ENCODE data around the gene NABP1. TPM values are rescaled to one million over a fixed set of nuclear protein-coding genes. Genes with fewer than 3 reads are reported as not detected.
"Not testable (repeated sequence)": the region's sequence is repeated elsewhere in the genome, so short reads cannot be mapped to it uniquely, and the experiment has no call there.

NABP1 gene
- total RNA-seq, 2 experiments from 2014 or later: 41.1 to 42.1 TPM

DNA sequence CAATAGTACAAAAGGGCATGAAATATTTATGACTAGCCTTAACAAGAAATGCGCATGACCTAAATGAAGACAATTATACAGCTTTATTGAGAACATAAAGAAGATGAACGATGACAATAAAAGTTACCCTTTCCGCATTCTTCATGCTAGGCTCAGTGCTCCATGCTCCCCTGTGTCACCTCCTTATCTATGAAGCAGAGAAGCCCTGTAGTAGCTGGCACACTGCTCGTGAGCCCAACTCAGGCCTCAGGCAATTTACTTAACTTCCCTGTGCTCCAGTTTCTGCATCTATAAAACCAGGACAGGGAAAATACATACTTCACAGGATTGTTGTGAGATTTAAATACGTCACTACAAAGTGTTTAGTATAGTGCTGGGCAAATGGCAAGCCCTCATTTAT, 34.5 kb upstream of the NABP1 start:
- Mint-ChIP-seq H3K4me1 (peaks cover 19% of the 10 kb centered on the region), H3K36me3 (no peaks in the 10 kb centered on the region), H3K27me3 (no peaks in the 10 kb centered on the region), H3K9me3 (no peaks in the 10 kb centered on the region), H3K27ac (no peak overlapping the region), H3K4me3 (no peak overlapping the region)
- DNase-seq: no peak

DNA sequence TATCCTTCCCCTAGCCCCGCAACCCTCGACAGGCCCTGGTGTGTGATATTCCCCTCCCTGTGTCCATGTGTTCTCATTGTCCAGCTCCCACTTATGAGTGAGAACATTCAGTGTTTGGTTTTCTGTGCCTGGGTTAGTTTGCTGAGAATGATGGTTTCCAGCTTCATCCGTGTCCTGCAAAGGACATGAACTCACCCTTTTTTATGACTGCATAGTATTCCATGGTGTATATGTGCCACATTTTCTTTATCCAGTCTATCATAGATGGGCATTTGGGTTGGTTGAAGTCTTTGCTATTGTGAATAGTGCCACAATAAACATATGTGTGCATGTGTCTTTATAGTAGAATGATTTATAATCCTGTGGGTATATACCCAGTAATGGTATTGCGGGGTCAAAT, 33.3 kb upstream of the NABP1 start:
- peaks cover 14% of the 10 kb centered on the region for H3K4me1 Mint-ChIP-seq
- not testable (repeated sequence) for H3K36me3 Mint-ChIP-seq, H3K27ac Mint-ChIP-seq, H3K4me3 Mint-ChIP-seq, H3K9me3 Mint-ChIP-seq, H3K27me3 Mint-ChIP-seq, DNase-seq

DNA sequence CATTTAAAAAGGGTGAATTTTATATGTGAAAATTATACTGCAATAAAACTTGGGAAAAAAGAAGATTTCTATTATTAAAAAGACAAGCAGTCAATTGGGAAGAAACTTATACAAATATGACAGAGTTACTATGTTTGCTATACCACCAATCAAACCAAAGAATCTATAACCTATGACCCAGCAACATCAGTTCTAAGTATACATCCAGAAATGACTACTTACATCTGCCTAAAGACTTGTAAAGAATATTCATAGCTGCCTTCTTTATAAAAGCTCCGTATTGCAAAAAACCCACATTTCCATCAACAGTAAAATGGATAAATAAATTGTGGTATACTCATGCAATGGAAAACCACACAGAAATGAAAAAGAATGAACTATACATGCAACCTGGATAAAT, 32.9 kb upstream of the NABP1 start:
- DNase-seq: no peak
- Mint-ChIP-seq H3K36me3 (no peaks in the 10 kb centered on the region), H3K27me3 (no peaks in the 10 kb centered on the region), H3K9me3 (no peaks in the 10 kb centered on the region), H3K4me1 (peaks cover 14% of the 10 kb centered on the region), H3K27ac (no peak overlapping the region), H3K4me3 (no peak overlapping the region)

DNA sequence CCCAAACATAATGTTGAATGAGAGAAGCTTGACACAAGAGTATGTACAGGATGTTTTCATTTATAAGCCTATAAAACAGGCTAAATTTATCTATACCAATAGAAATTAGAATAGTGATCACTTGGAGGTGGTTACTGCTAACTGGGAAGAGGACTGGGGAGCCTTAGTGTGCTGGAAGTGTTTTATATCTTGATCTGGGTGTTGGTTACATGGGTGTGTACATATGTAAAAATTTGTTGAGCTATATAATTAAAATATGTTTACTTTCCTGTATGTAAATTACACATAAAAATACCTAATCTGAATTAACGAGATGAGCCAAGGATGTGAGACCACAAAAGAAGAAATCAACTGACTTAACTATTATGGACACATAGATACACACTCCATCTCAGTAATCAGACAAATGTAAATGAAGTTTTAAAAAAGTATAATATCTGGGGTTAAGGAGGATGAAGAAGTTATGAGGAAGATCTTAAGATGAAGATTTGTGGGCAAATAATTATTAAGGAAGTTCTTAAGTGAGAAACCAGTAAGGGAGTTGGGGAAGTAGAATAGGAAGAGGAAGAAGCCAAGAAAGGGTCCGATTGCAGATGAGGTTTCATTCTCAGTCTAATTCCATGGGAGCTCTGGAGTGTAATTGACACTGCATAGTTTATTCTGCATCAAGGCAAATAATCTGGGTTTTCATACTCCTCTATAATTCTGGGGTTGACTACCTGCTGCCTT, 32.3 kb upstream of the NABP1 start:
- Mint-ChIP-seq H3K27ac (no peak overlapping the region), H3K4me3 (no peak overlapping the region), H3K4me1 (peaks cover 10% of the 10 kb centered on the region), H3K27me3 (no peaks in the 10 kb centered on the region), H3K9me3 (no peaks in the 10 kb centered on the region), H3K36me3 (no peaks in the 10 kb centered on the region)
- DNase-seq: no peak

DNA sequence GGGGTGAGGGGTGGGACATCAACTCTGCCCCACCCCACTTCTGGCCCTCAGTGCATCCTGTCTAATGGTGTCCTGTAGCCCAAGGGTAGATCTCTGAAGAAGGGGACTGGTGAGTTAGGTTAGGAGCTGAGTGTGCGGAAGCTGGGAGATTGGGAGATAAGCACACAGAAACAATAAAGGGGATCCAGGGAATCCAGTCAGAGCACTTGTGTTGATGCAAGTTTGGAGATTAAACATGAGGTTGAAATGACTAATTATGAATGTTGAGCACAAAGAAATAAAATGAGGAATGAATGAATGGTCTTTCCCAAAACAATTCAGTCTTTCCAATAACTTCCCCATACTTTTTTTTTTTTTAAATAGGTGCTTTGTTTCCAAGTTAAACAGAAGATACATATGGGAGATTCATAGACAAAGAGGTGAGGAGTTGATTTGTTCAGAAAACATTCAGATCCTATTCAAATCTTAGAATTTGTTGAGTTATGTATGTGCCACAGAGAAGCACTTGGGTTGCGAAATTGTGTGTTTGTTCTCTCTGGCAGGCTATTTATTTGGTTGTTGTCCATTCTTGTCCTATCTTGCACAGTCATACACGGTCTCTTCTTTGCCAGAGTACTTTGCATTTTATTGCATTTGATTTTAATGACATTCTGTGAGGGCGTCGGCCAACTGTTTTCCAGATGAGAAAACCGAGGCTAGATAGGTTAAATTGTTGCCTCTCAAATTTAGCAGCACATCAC, 31.6 kb upstream of the NABP1 start:
- Mint-ChIP-seq H3K27me3 (no peaks in the 10 kb centered on the region), H3K27ac (no peak overlapping the region), H3K4me1 (peaks cover 12% of the 10 kb centered on the region), H3K9me3 (no peaks in the 10 kb centered on the region), H3K4me3 (no peak overlapping the region), H3K36me3 (no peaks in the 10 kb centered on the region)
- DNase-seq: no peak

DNA sequence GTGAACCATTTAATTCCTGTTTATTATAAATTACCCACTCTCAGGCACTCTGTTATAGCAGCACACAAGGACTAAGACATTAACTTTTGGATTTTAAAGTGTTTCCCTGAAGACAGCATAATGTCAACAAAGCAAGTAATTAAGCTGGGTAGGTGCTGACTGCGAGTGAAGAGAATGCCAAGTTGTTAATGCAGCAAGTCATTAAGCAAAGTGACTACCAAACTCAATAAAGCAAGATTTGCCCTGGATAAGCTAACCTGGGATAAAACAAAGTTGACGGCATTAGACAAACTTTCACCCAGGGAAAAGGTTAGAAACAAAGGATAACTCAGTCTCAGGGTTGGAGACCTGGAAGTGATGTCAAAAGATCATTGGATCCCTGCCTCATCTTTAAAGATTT, 28.4 kb upstream of the NABP1 start:
- Mint-ChIP-seq H3K27me3 (no peaks in the 10 kb centered on the region), H3K4me1 (peaks cover 9% of the 10 kb centered on the region), H3K9me3 (no peaks in the 10 kb centered on the region), H3K27ac (no peak overlapping the region), H3K36me3 (no peaks in the 10 kb centered on the region), H3K4me3 (no peak overlapping the region)
- no peak for DNase-seq

DNA sequence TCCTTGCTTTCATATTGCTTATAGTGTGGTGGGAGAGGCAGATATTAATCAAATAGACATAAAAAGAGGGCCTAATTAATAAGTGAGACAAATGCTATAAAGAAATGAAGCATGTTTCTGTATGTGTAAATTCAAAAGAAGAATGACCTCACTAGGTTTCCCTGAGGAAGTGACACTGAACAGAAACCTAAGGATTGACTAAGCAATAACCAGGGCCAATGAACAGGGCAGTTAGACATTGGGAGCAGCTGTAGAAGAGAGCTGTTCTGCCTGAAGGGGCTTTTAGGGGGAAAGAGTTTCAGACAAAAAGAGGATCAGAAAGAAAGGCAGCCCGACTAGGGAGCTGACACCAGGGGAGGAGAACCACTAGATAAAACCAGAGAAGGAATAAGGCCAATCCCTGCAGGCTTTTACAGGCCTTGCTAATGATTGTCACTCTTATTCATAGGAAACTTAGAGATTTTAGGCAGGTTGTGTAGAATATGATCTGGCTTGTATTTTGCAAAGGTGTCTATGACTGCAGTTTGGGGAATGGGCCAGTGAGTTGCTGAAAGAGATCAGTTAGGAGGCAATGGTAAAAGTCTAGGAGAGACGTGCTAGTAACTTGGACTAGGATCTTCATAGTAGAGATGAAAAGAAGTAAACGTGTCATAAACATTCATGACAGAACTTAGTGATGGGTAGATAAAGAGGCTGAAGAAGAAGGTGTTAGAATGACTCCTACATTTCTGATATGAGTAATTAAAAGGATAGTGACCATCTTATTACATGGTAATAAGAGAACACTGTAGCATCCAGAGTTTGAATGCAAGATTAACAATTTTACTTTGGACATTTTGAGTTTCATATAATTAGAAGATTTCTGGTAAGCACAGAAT, 26.8 kb upstream of the NABP1 start:
- H3K4me3 Mint-ChIP-seq: no peak overlapping the region
- no peaks in the 10 kb centered on the region for H3K36me3 Mint-ChIP-seq
- no peak for DNase-seq
- H3K27ac Mint-ChIP-seq: no peak overlapping the region
- H3K4me1 Mint-ChIP-seq: peaks cover 9% of the 10 kb centered on the region
- H3K27me3 Mint-ChIP-seq: no peaks in the 10 kb centered on the region
- no peaks in the 10 kb centered on the region for H3K9me3 Mint-ChIP-seq

DNA sequence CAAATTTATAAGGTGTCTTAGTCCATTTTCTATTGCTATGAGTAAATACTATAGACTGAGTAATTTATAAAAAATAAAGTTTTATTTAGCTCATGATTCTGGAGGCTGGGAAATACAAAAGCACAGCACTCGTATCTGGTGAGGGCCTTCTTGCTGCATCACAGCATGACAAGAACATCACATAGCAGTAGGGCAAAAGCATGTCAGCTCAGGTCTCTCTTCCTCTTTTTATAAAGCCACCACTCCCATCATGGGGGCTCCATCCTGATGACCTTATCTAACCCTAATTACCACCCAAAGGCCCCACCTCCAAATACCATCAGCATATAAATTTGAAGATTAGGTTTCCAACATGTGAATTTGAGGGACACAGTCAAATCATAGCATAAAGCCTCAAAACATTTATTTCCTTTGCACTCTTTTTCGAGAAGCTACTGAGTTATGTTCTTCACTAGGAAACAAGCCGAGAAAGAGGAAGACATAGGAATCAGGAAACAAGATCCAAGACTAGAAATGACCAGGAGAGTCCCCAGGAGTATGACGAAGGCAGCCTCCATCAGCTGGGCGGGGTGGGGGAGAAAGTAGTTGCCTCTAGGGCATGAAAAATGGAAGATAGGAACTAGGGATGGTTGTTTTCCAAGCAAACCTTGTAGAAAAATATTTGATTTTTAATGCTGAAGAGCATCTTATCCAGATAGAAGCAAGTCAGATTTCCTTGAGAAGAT, 24.1 kb upstream of the NABP1 start:
- no peaks in the 10 kb centered on the region for H3K27me3 Mint-ChIP-seq
- no peak for DNase-seq
- peaks cover 8% of the 10 kb centered on the region for H3K4me1 Mint-ChIP-seq
- no peak overlapping the region for H3K4me3 Mint-ChIP-seq
- no peaks in the 10 kb centered on the region for H3K9me3 Mint-ChIP-seq
- no peak overlapping the region for H3K27ac Mint-ChIP-seq
- no peaks in the 10 kb centered on the region for H3K36me3 Mint-ChIP-seq

DNA sequence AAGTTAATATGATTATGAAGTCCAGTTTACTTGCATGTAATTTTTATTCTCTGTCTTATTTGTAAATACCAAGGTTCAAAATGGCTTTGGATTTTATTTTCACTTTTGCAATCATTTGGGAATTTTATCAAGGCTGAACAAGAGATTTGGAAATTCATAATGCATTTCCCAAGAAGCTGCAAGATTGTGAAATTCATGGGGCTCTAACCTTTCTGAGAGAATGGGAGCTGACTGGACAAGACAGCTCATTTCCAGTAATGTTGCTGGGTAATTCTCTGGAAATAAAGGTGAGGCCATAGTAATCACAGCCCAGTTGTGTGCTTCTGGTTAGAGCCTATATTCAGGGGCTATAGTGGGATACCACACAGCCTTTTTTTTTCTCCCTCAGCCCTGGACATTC, 21.5 kb upstream of the NABP1 start:
- H3K27ac Mint-ChIP-seq: no peak overlapping the region
- H3K4me3 Mint-ChIP-seq: no peak overlapping the region
- no peaks in the 10 kb centered on the region for H3K36me3 Mint-ChIP-seq
- H3K9me3 Mint-ChIP-seq: no peaks in the 10 kb centered on the region
- H3K27me3 Mint-ChIP-seq: no peaks in the 10 kb centered on the region
- no peak for DNase-seq
- H3K4me1 Mint-ChIP-seq: no peaks in the 10 kb centered on the region

DNA sequence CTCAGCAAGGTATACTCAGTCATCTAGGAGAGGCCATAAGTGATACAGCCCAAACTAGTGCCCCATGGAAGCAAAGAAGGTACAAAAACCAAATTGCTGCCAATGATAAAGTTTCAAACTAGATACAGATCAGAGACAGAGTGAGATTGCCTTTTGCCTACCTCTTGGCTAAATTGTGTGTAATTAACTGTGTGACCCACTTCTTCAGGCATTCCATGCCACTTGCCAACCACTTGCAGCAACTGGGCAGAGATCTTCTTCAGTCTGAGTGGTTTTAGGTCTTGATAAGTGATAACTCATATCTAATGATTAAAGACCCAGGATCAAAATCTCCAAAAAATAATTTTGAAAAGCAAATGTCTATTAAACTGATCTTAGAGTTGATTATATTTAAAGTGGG, 21.1 kb upstream of the NABP1 start:
- H3K27me3 Mint-ChIP-seq: no peaks in the 10 kb centered on the region
- no peaks in the 10 kb centered on the region for H3K36me3 Mint-ChIP-seq
- no peak overlapping the region for H3K27ac Mint-ChIP-seq
- H3K4me3 Mint-ChIP-seq: no peak overlapping the region
- no peak for DNase-seq
- H3K4me1 Mint-ChIP-seq: no peaks in the 10 kb centered on the region
- H3K9me3 Mint-ChIP-seq: no peaks in the 10 kb centered on the region

DNA sequence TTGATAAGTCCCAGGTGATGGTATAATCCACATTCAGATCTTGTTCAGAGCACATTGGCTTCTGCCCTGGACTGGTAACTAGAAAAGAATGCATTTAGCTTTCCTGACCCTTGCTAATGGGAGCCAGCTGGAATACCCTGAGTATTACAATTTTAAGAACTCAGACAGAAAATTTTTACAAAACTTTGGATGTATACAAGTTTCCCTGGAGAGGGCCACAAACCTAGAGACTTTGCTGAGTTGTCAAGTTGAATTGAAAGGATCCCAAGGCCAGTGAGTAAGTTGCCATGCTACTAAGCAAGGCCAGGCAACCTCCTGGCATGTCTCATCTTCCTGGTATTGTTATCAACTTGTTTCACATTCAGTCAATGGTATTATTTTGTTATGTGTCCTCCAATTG, 20.0 kb upstream of the NABP1 start:
- no peak for DNase-seq
- no peaks in the 10 kb centered on the region for H3K27me3 Mint-ChIP-seq
- no peak overlapping the region for H3K27ac Mint-ChIP-seq
- H3K4me3 Mint-ChIP-seq: no peak overlapping the region
- no peaks in the 10 kb centered on the region for H3K4me1 Mint-ChIP-seq
- H3K36me3 Mint-ChIP-seq: no peaks in the 10 kb centered on the region
- no peaks in the 10 kb centered on the region for H3K9me3 Mint-ChIP-seq

DNA sequence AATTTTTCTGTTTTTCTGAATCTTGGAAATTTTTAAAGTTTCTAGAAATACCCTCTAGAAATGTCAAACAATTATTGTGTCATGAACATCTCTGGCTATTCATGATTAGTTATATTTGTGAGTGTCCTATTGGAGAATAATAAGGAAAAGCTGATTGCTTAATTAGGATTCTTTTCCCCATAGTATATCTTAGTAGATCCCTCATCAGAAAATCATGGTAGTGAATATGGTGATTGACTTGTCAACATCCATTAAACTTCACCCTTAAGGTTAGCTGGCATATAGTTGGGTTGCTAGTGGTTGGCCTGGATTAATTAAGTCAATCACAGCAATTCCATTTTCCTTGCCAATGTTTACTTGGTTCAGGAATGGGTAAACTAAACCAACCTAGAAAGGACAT, 18.7 kb upstream of the NABP1 start:
- H3K4me1 Mint-ChIP-seq: no peaks in the 10 kb centered on the region
- H3K4me3 Mint-ChIP-seq: no peak overlapping the region
- no peak for DNase-seq
- H3K27me3 Mint-ChIP-seq: no peaks in the 10 kb centered on the region
- H3K9me3 Mint-ChIP-seq: no peaks in the 10 kb centered on the region
- H3K27ac Mint-ChIP-seq: no peak overlapping the region
- no peaks in the 10 kb centered on the region for H3K36me3 Mint-ChIP-seq

DNA sequence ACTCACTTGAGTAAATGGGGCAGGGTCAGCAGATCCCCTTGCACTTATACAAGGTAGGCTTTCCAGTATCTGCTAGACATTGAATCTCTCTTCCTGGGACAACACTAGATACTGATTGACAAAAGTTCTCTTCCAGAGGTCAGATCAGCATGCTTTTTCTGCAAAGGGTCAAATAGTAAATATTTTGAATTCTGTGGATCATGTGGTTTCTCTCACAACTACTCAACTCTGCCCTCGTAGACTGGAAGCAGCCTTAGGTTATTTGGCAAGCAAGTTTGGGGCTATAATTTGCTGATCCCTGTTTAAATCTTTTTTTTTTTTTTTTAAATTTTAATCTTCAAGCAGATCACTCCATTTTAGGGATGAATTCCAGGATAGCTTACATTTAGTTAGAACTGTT, 17.4 kb upstream of the NABP1 start:
- DNase-seq: no peak
- Mint-ChIP-seq H3K4me3 (no peak overlapping the region), H3K27ac (no peak overlapping the region), H3K9me3 (peaks cover 5% of the 10 kb centered on the region), H3K27me3 (no peaks in the 10 kb centered on the region), H3K36me3 (peaks cover 2% of the 10 kb centered on the region), H3K4me1 (peaks cover 10% of the 10 kb centered on the region)

DNA sequence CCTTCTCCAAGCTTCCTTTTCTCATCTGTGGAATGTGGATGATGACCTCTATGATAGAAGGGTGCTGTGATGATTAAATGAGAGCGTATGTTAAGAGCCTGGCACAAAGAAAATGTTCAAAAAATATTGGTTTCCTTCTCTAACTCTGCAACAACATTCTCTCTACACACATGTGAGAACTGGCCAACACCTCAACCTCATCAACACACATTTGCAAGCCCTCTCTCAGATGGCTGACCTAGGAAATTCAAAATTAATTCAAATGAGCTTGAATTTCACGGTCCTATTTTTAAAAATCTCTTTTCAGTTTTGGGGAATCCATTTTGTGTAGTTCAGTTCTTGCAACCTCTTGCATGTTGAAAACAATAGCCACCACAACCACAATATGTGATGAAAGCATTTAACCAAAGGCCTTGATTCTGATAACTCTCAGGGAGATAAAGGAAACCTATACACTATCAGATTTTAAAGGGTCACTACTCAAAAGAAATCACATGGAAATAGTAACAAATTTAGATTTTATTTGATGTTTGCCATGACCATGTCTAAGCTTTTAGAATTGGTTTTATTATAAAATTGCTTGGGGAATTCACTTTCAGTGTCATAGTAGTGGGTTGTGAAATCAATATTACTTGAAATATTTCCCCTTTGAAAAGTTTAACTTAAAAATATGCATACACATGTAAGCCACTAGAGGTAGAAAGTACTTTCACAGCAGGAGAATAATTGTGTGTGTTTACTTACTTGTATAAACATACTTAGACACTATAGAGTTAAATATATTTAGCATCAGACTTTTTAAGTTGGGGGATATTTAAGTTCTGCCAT, 16.6 kb upstream of the NABP1 start:
- no peaks in the 10 kb centered on the region for H3K27me3 Mint-ChIP-seq
- H3K9me3 Mint-ChIP-seq: peaks cover 5% of the 10 kb centered on the region
- peaks cover 2% of the 10 kb centered on the region for H3K36me3 Mint-ChIP-seq
- H3K27ac Mint-ChIP-seq: no peak overlapping the region
- DNase-seq: no peak
- H3K4me1 Mint-ChIP-seq: peaks cover 12% of the 10 kb centered on the region
- H3K4me3 Mint-ChIP-seq: no peak overlapping the region

Data from activated naive CD8-positive, alpha-beta T cell treated with anti-CD3 and anti-CD28 coated beads for 36 hours (primary cell).